B cell (primary cell): ENCODE results near the gene BOC.

Source experiments
- EZH2 ChIP-seq: IDR thresholded peaks from 2 replicates; pipeline ENCODE4 v1.6.1; 2012; ENCODE audit warnings: borderline replicate concordance, low read depth, mild to moderate bottlenecking, moderate library complexity, low read length; ENCODE audit not compliant: insufficient read depth, poor library complexity, severe bottlenecking
- TF ChIP-seq, protein P1 (sequence below): fragments of 200-600 bp; IDR thresholded peaks from one replicate; pipeline ENCODE4 v1.8.0; 2022; ENCODE audit warnings: antibody characterized with exemption, mild to moderate bottlenecking

GRCh38 chr3:113186566-113186965 is 24.8 kb upstream of the BOC start:
- TF ChIP-seq, protein P1, sequence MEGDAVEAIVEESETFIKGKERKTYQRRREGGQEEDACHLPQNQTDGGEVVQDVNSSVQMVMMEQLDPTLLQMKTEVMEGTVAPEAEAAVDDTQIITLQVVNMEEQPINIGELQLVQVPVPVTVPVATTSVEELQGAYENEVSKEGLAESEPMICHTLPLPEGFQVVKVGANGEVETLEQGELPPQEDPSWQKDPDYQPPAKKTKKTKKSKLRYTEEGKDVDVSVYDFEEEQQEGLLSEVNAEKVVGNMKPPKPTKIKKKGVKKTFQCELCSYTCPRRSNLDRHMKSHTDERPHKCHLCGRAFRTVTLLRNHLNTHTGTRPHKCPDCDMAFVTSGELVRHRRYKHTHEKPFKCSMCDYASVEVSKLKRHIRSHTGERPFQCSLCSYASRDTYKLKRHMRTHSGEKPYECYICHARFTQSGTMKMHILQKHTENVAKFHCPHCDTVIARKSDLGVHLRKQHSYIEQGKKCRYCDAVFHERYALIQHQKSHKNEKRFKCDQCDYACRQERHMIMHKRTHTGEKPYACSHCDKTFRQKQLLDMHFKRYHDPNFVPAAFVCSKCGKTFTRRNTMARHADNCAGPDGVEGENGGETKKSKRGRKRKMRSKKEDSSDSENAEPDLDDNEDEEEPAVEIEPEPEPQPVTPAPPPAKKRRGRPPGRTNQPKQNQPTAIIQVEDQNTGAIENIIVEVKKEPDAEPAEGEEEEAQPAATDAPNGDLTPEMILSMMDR, result no peak
- no peak for TF ChIP-seq EZH2
